NCI-H128 (cell line): ENCODE results near the gene GDPD2.

Source experiments
- DNase-seq: peaks from one replicate; lab custom pipeline; 2025; ENCODE audit not compliant: unreplicated experiment; lab: John Stamatoyannopoulos, UW

Gene GDPD2

DNA sequence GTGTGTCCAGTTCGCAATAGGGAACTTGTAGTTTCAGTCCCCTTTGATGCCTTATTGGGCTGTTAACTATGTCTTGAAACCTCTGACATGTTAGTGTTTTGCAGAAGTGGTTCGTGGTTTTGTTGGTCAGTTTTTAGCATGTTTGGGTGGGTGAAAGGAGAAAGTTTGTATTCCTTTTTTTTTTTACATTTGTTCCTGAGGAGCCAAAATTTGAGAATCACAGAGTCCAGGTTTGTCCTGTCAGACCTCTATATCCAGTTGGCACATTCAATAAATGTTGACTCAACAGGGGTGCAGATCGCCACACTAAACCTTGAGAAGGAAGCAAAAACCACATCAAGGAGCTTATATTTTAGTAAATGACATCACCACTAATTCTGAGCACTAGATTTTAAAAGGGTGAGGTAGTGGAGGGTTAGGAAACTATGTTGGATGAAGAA is 47.8 kb downstream of the GDPD2 start:
- DNase-seq, result no peak

DNA sequence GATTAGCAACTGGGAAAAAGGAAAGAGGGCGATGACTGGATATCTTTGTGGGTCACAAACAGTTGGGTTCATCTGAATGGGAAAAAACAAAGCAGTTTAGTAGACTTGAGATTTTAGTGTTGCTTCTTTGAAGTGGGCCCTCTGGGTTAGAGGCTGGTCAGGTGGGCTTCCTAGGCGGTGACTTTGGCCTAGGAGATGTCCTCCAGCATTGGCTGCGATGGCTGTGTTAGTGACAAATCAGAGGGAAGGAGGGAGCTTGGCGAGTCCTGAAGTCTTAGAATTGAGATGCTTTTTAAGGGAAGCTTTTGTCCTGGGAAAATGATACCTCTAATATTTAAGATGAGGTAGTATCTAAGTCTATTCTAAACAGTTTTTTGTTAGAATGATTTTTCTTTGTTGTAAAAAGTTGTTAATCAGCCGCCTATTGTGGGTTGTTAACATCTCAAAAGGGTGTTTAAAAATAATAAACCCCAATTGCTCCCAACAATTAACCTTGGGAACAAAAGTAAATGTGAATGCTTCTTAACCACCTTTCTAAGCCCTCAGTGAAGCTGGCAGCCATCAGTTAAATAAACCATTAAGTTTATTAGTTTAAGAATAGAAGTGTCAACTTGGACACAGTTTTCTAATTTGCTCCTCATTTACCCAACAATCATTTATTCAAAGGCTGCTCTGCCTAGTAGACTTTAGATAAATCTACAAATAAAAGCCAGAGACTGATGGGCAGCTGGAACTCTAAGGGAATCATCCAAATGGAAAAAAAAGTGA is 53.2 kb downstream of the GDPD2 start:
- no peak for DNase-seq

DNA sequence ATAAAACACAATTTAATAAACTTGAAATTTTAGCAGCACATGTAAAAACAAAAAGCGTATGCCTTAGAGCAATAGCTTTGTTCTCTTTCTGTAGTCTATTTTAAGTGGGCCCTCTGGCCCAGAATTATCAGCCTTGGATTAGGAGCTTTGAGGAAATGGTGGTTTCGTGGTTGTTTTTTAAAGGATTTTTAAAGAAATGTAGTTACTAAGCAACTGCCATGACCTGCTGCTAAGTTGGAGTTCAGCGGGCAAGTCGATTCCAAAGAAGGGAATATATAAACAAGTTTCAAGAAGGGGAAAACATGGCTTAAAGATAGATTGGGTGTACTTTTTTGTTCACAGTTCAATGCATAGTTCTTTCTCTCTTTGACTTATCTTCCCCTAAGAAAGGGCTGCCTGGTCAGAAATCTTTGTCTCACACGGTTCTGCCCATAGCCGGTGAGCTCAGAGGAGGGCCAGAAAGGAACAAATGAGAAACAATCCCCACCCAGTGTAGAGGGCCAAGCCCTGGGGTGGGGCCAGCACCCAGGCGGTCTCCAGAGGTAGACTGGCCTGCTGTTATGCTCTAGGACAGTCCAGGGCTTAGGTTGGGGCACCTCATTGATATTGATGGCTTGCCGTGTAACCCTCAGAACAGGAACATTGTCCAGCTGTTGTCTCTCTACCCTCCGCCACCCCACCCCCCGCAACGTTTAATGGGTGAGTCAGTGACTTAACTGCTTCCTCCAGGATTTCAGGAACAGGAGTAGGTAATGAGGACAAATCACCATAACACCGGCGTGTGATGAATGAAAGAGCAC is 54.0 kb downstream of the GDPD2 start:
- no peak for DNase-seq

DNA sequence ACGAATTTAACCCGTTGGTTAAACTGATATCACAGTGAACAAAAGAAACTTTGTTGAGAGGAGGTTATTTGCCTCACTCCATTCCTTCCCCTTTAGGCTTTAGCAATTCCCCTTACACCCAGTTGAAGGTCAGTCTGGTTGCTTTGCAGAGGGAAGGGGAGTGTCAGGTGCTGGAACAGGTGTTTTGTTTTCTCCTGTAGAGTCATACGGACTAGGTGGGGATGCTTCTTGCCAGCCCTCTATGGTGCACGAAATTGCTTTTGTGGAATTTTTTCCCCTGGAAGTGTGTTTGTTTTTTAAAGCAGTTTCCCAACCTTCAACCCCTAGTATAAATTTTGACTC is 54.6 kb downstream of the GDPD2 start:
- no peak for DNase-seq

DNA sequence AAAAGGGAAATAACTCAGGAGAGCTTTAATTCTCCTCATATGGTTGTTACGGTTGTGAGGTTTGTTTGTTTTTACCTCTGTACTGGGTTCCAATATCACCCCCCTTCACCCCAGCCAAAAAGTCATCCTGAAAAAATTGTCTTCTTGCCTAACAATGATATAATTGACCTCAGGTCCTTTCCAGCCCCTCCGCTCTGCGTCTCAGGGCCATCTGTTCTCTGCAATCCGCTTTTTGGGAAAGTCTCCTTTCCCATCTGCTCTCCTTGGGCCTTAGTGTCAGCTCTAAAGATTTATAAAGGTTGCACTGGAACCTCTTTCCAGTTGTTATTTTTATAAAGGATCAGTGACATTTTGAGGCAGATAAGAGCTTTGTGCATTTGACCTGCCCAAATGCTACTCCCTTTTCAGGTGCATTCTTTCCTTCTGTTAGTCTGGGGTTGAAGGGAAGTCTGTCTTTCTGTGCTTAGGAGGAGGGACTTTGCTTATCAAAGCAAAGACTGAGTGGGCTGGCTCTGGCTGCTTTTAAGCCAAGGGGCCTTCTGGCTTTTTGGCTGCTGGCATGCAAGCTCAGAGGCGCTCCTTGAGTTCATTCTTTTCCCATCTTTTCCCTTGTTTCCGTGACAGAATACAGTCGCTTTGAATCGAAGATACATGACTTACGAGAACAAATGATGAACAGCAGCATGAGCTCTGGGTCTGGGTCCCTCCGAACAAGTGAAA is 55.6 kb downstream of the GDPD2 start:
- no peak for DNase-seq

DNA sequence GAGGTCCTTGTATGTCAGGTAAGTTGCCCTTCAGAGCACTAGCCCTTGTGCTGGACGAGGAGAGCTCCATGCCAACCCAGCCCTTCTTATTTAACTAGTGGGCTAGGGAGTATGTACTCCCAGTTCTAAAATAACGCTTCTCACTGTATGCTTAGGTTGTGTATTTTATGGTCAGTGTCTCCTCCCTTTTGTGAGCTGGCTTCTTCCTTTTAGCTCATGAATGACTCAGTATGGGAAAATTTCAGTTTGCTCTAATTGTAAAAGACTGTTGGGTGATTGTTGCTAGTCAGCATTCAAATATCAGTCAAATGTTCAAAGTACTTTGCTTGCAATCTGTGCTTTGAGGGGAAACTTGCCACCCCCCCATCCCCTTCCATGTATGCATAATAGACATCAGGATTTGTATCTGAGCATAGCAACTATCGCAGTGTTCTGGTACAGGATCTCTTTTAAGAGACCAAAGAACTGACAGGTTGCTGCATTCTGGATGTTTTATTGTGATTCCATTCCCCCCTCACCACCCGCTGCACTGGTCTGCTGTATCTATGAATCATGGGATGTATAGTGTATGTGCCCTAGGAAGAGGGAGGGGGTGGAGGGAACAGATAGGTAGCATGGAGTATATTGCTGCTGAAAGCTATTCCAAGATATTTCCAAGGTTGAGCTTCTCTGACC is 56.3 kb downstream of the GDPD2 start:
- DNase-seq, result no peak

DNA sequence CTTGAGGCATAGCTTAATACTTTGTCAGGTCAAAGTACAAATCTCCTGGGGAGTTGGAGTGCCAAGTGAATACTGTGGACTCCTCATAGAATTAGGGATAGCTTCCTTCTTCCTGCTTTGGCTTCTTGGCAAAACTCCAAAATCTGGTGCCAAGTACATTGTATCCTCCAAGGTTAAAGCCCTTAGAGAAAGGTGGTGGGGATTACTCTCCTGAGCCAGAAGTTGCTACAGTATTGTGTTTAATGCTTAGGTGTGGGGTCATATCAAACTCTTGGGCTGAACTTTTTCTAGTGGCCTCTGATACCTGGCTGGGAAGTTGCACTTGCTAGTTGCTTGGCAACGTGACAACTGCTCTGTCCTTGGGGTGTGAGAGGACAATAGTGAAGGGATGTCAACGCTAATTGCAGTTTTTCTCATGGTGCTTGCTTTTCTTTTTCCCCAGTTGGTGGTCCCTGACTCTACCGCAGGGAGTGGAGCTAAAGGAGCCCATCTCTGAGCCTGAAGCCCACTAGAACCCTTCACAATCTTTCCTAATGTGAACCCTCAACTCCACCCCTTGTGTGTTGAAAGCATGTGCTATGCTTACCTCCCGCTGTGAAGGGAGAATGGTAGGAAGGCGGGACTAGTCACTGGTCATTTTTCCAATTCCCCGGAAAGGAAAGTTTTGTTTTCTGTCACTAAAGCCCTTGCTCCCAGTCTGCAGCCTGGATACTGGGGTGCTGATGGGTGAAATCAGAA is 57.0 kb downstream of the GDPD2 start:
- no peak for DNase-seq

DNA sequence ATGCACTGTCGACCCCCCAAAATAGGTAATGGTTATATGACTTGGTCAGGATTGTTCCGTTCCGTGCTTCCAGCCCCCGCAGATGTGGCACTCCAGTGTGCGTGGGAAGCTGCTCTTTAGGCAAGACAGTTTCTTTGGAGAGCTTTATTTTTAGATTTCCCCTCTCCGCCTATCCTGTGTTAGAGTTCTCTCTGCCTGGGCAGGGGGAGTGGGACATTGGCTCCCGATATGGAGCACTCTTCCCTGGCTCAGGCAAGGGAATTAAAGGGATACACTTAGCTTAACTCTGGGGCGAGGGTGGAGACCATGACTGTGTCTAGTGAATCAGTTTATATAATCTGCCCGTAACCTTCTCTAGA is 57.5 kb downstream of the GDPD2 start:
- DNase-seq, result no peak

DNA sequence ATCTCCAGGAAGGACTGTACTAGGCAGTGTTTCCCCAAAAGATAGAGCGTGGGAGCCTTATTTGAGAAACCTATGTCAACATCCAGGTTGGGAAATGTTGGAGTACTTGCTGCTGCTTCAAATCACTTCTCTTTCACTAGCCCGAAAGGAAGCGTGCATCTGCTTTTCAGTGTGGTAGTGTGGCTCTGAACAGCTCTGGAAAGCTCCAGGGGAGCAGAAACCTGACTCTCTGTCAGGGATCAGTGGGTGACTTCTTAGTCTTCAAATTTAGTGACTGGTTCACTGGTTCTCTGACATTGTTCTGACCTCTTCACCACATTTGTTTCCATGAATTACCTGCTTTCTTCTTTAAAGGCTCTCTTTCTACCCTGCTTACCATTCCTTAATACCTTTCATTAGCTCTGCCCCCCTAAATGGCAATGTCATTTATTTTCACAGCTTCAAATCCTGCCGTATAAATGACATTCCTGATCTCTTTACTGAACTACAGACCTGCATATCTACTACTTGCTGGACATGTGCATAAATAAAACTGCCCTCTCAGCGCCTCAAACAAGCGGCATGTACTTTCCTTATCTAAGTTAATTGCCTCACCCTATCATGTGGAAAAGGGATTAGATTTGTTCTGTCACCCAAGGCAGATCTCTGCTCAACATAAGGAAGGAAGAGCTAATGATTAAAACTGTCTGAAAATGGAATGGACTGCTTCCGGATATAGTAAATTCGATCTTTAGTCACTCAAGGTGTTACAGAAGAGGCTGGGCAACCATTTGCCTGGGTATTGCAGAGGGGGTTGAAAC is 58.6 kb downstream of the GDPD2 start:
- DNase-seq, result no peak

DNA sequence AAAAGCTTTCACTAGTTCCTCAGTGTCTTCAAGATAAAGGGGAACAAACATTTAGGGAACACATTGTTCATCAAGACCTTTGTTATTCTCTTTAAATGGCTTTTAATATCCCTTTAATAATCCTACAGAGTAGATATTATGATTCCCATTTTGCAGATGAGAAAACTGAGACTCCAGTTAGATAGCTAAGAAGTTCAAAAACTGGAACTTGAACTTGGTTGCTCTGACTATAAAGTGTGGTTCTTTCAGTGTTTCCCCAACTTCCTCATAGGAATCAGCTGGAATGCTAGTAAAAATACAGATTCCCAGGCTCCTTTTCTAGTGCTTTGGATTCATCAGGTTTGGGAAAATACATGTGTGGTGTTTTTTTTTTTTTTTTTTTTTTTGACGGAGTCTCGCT is 59.2 kb downstream of the GDPD2 start:
- DNase-seq, result no peak
